Smooth muscle cell (in vitro differentiated cells): ENCODE measurements around the gene ZNF236. TPM values are rescaled to one million over a fixed set of nuclear protein-coding genes. Genes with fewer than 3 reads are reported as not detected.

Experiments
- DNase-seq: peaks from one replicate; lab custom pipeline; 2025; ENCODE audit not compliant: unreplicated experiment; lab: John Stamatoyannopoulos, UW
- H2AFZ ChIP-seq: fragments of 200-600 bp; sonication (generic); 2 replicates; pipeline ENCODE4 v1.6.0; 2016; ENCODE audit warnings: antibody characterized with exemption, low read depth, mild to moderate bottlenecking
- H3F3A ChIP-seq: fragments of 200-600 bp; sonication (generic); 2 replicates; pipeline ENCODE4 v1.6.0; 2017; ENCODE audit warnings: antibody characterized with exemption, low read depth
- H3K27ac ChIP-seq: fragments of 200-600 bp; sonication (generic); 2 replicates; pipeline ENCODE4 v1.5.1; 2016; ENCODE audit warnings: low read depth, mild to moderate bottlenecking
- H3K27me3 ChIP-seq: fragments of 200-600 bp; sonication (generic); 2 replicates; pipeline ENCODE4 v1.6.1; 2016; ENCODE audit warnings: low read depth, mild to moderate bottlenecking
- H3K36me3 ChIP-seq: fragments of 200-600 bp; sonication (generic); 2 replicates; pipeline ENCODE4 v1.5.1; 2016; ENCODE audit warnings: low read depth
- H3K4me1 ChIP-seq: fragments of 200-600 bp; sonication (generic); 2 replicates; pipeline ENCODE4 v1.5.1; 2016; ENCODE audit warnings: low read depth
- H3K4me2 ChIP-seq: fragments of 200-600 bp; sonication (generic); 2 replicates; pipeline ENCODE4 v1.6.0; 2016; ENCODE audit warnings: mild to moderate bottlenecking
- H3K4me3 ChIP-seq: fragments of 200-600 bp; sonication (generic); 2 replicates; pipeline ENCODE4 v1.5.1; 2016; ENCODE audit warnings: mild to moderate bottlenecking
- H3K79me2 ChIP-seq: fragments of 200-600 bp; sonication (generic); 2 replicates; pipeline ENCODE4 v1.6.0; 2016; ENCODE audit warnings: low read depth, mild to moderate bottlenecking
- H3K9ac ChIP-seq: fragments of 200-600 bp; sonication (generic); 2 replicates; pipeline ENCODE4 v1.6.0; 2016; ENCODE audit warnings: low read depth
- H3K9me3 ChIP-seq: fragments of 200-600 bp; sonication (generic); replicated peaks from 2 replicates; pipeline ENCODE4 v1.5.1; 2016; ENCODE audit warnings: low read depth
- H4K20me1 ChIP-seq: fragments of 200-600 bp; sonication (generic); 2 replicates; pipeline ENCODE4 v1.6.0; 2016; ENCODE audit warnings: low read depth
- WGBS: methylation state at CpG from one replicate; pipeline ENCODE4 v1.1.7; 2016; ENCODE audit warnings: low lambda C conversion rate; 5-methylcytosine and 5-hydroxymethylcytosine counted together
- polyA plus RNA-seq: library from polyadenylated mRNA; unstranded; fragments of >200 nt; fragmentation: Nextera tagmentation; extraction: Ambion mirVana; gene quantifications from 2 replicates; pipeline ENCODE4 v1.2.1, GENCODE V29; 2016
- total RNA-seq: library from RNA; depleted of rRNA; stranded (reverse); fragments of >200 nt; gene quantifications from 2 replicates; pipeline ENCODE4 v1.2.3, GENCODE V29; 2014
- TF ChIP-seq, protein P1 (sequence below): fragments of 200-600 bp; sonication (generic); IDR thresholded peaks from 2 replicates; pipeline ENCODE4 v1.5.1; 2017; ENCODE audit warnings: borderline replicate concordance, mild to moderate bottlenecking, antibody characterized with exemption; ENCODE audit not compliant: insufficient read depth, poor library complexity, severe bottlenecking

The ZNF236 gene
- total and polyA plus RNA-seq, 2 experiments from 2014 or later, result 4.1 to 6.2 TPM

DNA sequence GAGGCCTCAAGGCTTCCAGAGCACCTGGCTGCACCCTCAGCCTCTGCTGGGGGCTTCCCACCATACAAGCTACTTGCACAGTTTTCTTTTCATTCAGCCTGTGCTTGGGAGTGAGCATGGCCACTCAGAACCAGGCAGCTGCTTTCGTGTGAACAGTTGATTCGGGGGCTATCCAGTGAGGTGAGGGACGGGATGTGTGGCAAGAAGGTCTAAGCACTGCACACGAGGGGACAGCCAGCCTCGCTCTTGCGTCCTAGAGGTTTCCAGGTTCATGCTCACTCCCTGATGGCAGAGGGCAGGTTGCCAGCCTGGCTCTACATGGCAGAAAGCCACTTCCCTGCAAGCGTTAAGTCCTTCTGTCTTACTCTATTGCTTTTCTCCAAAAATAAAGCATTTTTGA, 164.0 kb downstream of the ZNF236 start:
- no peaks in the 10 kb centered on the region for H3K79me2 ChIP-seq

DNA sequence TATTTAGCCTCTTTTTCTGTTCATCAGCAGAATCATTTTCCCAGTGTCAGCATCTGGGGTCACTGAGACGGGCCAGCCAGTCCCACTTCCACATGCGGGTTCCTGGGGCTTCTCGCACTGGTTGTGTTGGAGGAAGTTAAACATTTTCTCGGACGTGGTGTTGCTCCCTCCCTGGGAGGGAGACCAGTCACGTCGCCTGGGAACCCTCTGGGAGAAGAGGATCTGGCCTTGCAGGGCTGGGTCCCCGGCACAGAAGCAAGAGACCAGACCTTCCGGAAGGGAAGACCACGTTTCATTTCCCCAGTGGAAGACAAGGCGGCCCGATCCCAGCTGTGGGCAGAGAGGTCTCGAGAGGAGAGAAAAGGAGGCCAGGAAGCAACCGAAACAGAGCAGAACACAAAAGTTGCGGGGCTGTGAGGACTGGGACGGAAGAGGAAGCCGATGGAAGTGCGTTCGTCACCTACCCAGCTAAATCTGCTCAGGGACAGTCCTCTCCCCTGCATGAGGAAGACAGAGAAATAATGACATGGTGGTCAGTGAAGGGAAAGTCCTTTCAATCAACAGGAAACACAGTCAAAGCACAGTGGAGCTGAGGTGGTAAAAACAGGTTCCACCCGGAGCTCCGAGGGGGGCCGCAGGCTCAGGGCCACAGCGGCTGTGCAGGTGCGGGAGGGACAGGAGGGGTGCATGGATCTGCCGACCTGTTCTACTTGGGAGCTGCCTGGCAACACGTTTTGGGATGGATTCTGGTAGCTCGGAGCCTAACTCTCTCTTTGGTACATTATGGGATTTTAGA, 165.9 kb downstream of the ZNF236 start:
- Histone ChIP-seq H3K27ac (no peak overlapping the region), H4K20me1 (no peaks in the 10 kb centered on the region), H3K27me3 (no peaks in the 10 kb centered on the region), H3K79me2 (no peaks in the 10 kb centered on the region), H3K4me2 (no peak overlapping the region), H2AFZ (no peak overlapping the region), H3F3A (no peaks in the 10 kb centered on the region), H3K4me1 (no peaks in the 10 kb centered on the region), H3K9ac (no peak overlapping the region), H3K36me3 (no peaks in the 10 kb centered on the region), H3K9me3 (no peaks in the 10 kb centered on the region), H3K4me3 (no peak overlapping the region)
- TF ChIP-seq, protein P1, sequence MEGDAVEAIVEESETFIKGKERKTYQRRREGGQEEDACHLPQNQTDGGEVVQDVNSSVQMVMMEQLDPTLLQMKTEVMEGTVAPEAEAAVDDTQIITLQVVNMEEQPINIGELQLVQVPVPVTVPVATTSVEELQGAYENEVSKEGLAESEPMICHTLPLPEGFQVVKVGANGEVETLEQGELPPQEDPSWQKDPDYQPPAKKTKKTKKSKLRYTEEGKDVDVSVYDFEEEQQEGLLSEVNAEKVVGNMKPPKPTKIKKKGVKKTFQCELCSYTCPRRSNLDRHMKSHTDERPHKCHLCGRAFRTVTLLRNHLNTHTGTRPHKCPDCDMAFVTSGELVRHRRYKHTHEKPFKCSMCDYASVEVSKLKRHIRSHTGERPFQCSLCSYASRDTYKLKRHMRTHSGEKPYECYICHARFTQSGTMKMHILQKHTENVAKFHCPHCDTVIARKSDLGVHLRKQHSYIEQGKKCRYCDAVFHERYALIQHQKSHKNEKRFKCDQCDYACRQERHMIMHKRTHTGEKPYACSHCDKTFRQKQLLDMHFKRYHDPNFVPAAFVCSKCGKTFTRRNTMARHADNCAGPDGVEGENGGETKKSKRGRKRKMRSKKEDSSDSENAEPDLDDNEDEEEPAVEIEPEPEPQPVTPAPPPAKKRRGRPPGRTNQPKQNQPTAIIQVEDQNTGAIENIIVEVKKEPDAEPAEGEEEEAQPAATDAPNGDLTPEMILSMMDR, result no peak
- 92% methylated on average over 27 of the region's 27 CpGs for WGBS
- no peak for DNase-seq

More for the DNA sequence above, 164.0 kb downstream of the ZNF236 start:
- H3K27me3 ChIP-seq, result no peaks in the 10 kb centered on the region
- no peak overlapping the region for H3K4me2 ChIP-seq
- no peak overlapping the region for H3K4me3 ChIP-seq
- H3K27ac ChIP-seq, result no peak overlapping the region
- no peak overlapping the region for H3K9ac ChIP-seq
- 90% methylated on average over 7 of the region's 7 CpGs for WGBS
- no peaks in the 10 kb centered on the region for H3F3A ChIP-seq
- H3K9me3 ChIP-seq, result no peaks in the 10 kb centered on the region
- no peaks in the 10 kb centered on the region for H3K4me1 ChIP-seq
- TF ChIP-seq, protein P1, result no peak
- H3K36me3 ChIP-seq, result no peaks in the 10 kb centered on the region
- H4K20me1 ChIP-seq, result no peaks in the 10 kb centered on the region
- H2AFZ ChIP-seq, result no peak overlapping the region
- no peak for DNase-seq

DNA sequence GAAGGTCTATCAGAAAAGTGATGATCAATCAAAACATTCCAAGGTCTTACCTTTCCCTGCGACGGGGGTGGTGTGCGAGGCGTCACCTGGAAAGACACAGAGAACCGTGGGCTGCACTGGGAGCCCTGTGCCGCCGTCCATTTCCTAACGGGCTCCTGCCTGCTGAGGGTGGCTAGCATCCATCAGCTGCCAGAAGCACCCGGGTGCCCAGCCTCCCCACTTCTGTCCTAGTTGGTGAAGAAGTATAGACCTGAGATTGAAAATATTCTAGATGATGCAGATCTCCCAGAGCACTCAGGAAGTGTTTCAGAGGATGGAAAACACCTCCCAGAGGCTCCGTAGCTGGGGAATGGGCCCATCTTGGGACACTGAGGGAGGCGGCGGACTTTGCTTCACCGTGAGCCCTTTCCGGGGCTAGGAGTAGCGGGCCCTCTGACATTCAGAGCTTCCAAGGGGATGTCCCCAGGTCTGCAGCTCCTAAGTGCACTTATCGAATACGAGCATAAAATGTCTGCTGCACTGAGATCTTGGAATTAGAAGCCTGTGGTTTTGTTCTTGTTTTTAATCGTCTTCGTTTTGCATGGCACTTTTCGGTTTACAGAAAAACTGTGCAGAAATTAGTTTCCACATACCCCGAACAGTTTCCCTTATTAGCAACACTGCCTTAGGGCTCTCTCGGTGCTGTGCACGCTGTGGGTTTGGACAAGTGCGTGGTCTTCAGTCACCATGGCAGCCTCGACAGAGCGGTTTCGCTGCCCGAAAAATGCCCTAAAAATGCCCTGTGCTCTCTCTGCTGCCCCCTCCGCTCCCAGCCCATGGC, 166.7 kb downstream of the ZNF236 start:
- 93% methylated on average over 29 of the region's 29 CpGs for WGBS

More for the DNA sequence above, 166.7 kb downstream of the ZNF236 start:
- no peaks in the 10 kb centered on the region for H3F3A ChIP-seq
- TF ChIP-seq, protein P1, result no peak
- no peak overlapping the region for H3K4me2 ChIP-seq
- H3K4me1 ChIP-seq, result no peaks in the 10 kb centered on the region
- DNase-seq, result no peak
- H3K27ac ChIP-seq, result no peak overlapping the region
- H3K9me3 ChIP-seq, result no peaks in the 10 kb centered on the region
- no peaks in the 10 kb centered on the region for H3K79me2 ChIP-seq
- no peak overlapping the region for H3K4me3 ChIP-seq
- no peaks in the 10 kb centered on the region for H3K27me3 ChIP-seq
- H4K20me1 ChIP-seq, result no peaks in the 10 kb centered on the region
- no peak overlapping the region for H2AFZ ChIP-seq
- no peaks in the 10 kb centered on the region for H3K36me3 ChIP-seq
- no peak overlapping the region for H3K9ac ChIP-seq
